K562 (cell line): ENCODE measurements around the gene SDHC. TPM values are rescaled to one million over a fixed set of nuclear protein-coding genes. Genes with fewer than 3 reads are reported as not detected.

Experiments used
- FOS ChIP-seq: IDR thresholded peaks from 3 replicates; pipeline ENCODE4 v1.6.1; 2011; ENCODE audit not compliant: insufficient read length; ENCODE audit errors: extremely low read depth
- MLLT1 ChIP-seq, 2 experiments: fragments of 450-650 bp; IDR thresholded peaks; 2 replicates each; pipeline ENCODE4 v1.6.1; 2016
- NELFE ChIP-seq: IDR thresholded peaks from 2 replicates; pipeline ENCODE4 v1.6.1; 2011; ENCODE audit warnings: mild to moderate bottlenecking; ENCODE audit not compliant: insufficient read depth, insufficient read length
- NFATC3 ChIP-seq: fragments of 450-650 bp; IDR thresholded peaks from 2 replicates; pipeline ENCODE4 v1.6.1; 2017; ENCODE audit warnings: mild to moderate bottlenecking
- RBM14 ChIP-seq: fragments of 200-400 bp; formaldehyde crosslinking; IDR thresholded peaks from 2 replicates; pipeline ENCODE4 v1.6.1; 2018; ENCODE audit warnings: low read depth, mild to moderate bottlenecking, low read length, moderate library complexity, borderline replicate concordance; ENCODE audit not compliant: insufficient read depth
- ZKSCAN3 ChIP-seq: fragments of 250-450 bp; sonication (Bioruptor Pico); IDR thresholded peaks from 2 replicates; pipeline ENCODE4 v1.4.0; 2020
- ZNF175 ChIP-seq: fragments of 200-800 bp; sonication (Bioruptor generic); IDR thresholded peaks from 2 replicates; pipeline ENCODE4 v1.6.1; 2016; ENCODE audit warnings: low read depth, mild to moderate bottlenecking, missing genetic modification characterization, missing compliant biosample characterization
- ZNF609 ChIP-seq: sonication (generic); formaldehyde crosslinking; IDR thresholded peaks from 2 replicates; pipeline ENCODE4 v1.8.1; 2023; ENCODE audit warnings: missing genetic modification reagents, mild to moderate bottlenecking, borderline replicate concordance
- polyA plus RNA-seq, 8 experiments: library from polyadenylated mRNA; depleted of rRNA in 4 of 8; stranded (reverse) in 5 of 8; unstranded in 3 of 8; fragments of >200 nt; fragmentation: Nextera tagmentation in 2 of 8; fragmentation: Illumina TruSeq in 1 of 8; extraction: Ambion mirVana in 2 of 8; extraction: Trizol in 1 of 8; gene quantifications; 2 replicates each; pipeline versions ENCODE4 v1.2.1 to v1.2.3, GENCODE V29; 2011 to 2014; ENCODE audit warnings: inconsistent platforms in 1 of 8, missing spikeins in 1 of 8
- total RNA-seq, 7 experiments: library from RNA; depleted of rRNA in 6 of 7; stranded (reverse); fragments of >200 nt in 6 of 7; fragmentation: Illumina TruSeq in 2 of 7; extraction: Trizol in 2 of 7; gene quantifications; 2 replicates each; pipeline versions ENCODE4 v1.2.1 to v1.2.3, GENCODE V29; 2011 to 2021; ENCODE audit warnings: low replicate concordance in 1 of 7

Gene SDHC
- total and polyA plus RNA-seq, 9 of the 15 experiments (the other 6 are each of a cell fraction or from before 2014, with no cell fraction given), result 7.7 to 309 (median 174) TPM

- TF ChIP-seq FOS (no peak), ZNF609 (CRISPR knock-in tag) (no peak), ZNF175 (CRISPR knock-in tag) (no peak), RBM14 (no peak), MLLT1 (IDR thresholded peaks at IDR 0.05) (no peak), NFATC3 (no peak), NELFE (no peak), ZKSCAN3 (CRISPR knock-in tag) (no peak)
These were observed 16.8 kb upstream of the SDHC start (continued) for GRCh38 chr1:161297415-161297814.
